CD4-positive, alpha-beta memory T cell (primary cell): ENCODE results near the gene BCAR3. TPM values are rescaled to one million over a fixed set of nuclear protein-coding genes. Genes with fewer than 3 reads are reported as not detected.

Experiments used
- polyA plus RNA-seq, 2 donors: library from polyadenylated mRNA; unstranded; fragments of 300-500 nt; fragmentation: Illumina TruSeq; gene quantifications; one replicate each; pipeline ENCODE4 v1.2.3, GENCODE V29; 2021
- total RNA-seq, 2 experiments: library from RNA; stranded (reverse); gene quantifications; one replicate each; pipeline ENCODE4 v1.2.3, GENCODE V29; 2021

The BCAR3 gene
- total and polyA plus RNA-seq, 4 experiments from 2014 or later, result 0.39 to 1.2 (median 0.76) TPM

Other genes with a start within 250 kb of the BCAR3 start
- gene FNBP1L, start 233.7 kb downstream of the BCAR3 start, total RNA-seq, result 1 to 10 TPM; 1.8 to 2.2 TPM
- gene FNBP1L, start 233.7 kb downstream of the BCAR3 start, polyA plus RNA-seq, result 1 to 10 TPM in 1 of 2 donors, under 1 TPM in 1; 0.53 to 1.5 TPM
- gene DNTTIP2, start 197.4 kb upstream of the BCAR3 start, total RNA-seq, result 10 to 100 TPM; 71.4 to 75.4 TPM
- gene DNTTIP2, start 197.4 kb upstream of the BCAR3 start, polyA plus RNA-seq, result 10 to 100 TPM; 52.5 to 86.5 TPM
- gene GCLM, start 227.6 kb upstream of the BCAR3 start, total RNA-seq, result 10 to 100 TPM; 22.0 to 26.8 TPM
- 10 to 100 TPM; 11.4 to 32.8 TPM for gene GCLM, start 227.6 kb upstream of the BCAR3 start, polyA plus RNA-seq